H54 (cell line): ENCODE results near the gene PLCB2.

Experiments used
- DNase-seq: peaks from one replicate; pipeline ENCODE4 v3.0.0; 2011; ENCODE audit warnings: low spot score, mixed read lengths; ENCODE audit not compliant: insufficient read length
- FAIRE-seq: peaks from 3 replicates; lab custom pipeline; 2011; peaks lifted over from hg19 to GRCh38; lab: Jason Lieb, UNC
- POLR2A ChIP-seq: IDR thresholded peaks from 2 replicates; pipeline ENCODE4 v1.6.1; 2011; ENCODE audit warnings: low read depth, mild to moderate bottlenecking, low read length

Gene PLCB2

DNA sequence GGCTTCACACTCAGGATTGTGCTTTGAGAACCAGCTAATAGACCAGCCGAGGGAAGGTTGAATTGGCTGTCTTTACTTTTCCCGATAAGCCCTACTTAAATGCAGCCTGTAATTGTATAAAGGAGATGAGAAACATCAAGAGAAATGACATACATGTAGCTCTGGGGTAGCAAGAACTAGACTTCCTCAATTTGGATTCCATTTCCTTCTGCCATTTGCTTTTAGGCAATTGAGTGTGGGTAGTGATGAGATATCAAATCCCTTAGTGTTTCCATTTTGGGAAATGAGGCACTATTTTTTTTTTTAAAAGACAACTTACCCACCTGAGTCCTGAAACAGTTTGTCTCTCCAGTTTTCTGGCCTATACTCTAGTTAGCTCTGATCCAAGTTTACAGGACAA is 18.0 kb upstream of the PLCB2 start:
- DNase-seq (no peak), FAIRE-seq (no peak)
- TF ChIP-seq POLR2A, result no peak

DNA sequence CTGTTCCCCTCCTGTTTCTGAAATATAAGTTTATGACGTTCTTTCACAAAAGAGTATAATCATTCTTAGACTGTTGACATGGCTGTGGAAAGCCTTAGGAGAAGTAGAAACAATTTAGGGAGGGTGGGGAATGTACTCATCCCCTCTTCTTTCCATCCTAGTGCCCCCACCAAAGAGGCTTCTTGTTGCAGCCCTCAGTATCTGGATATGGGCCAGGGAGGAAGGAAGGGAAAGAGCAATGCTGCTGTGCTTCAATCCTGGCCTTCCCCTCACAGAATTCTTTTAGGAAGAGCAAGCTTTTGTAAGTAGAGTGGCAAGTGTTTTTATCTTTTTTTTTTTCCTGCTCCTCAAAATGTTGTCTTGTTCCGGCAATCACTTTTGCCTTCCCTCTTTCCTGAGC is 17.5 kb upstream of the PLCB2 start:
- FAIRE-seq (no peak), DNase-seq (no peak)
- no peak for TF ChIP-seq POLR2A

DNA sequence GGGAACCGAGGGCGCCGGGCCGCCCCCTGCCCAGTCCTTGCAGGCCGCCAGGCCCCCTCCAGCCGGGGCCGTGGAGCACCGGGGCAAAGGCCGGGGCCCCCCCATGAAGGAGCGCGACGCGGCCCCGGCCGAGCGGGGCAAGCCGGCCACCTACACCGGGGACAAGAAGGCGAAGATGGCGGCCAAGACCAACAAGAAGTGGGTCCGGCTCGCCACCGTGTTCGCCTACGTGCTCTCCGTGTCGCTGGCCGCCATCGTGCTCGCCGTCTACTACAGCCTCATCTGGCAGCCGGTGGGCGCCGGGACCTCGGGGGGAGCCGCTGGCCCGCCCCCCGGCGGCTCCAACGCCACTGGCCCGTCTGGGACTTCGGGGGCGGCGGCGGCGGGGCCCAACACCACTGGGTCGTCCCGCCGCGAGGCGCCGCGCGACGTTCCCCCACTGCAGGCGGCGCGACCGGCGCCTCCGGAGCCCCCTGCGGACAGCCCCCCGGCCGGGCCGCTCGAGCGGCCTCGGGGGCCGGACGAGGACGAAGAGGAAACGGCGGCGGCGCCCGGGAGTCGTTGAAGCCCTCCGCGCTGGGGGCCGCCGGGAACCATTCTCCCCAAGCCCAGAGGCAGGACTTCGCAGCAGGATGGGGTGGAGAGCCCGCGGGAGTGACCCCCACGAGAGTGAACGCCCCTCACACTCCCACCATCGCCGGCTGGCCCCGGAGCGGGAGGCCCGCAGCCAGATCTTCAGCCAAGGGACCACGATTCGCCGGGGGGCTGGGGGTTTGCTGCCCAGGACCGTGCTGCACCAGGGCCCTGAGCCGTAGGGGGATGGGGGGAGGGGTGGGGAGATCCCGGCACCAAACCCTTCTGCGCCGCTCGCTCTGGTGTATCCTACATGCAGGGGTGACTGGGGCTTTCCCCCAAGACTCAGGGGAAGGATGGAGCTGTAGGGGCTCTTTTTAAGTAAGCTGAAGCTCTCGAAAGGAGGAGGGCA is 16.5 kb upstream of the PLCB2 start:
- TF ChIP-seq POLR2A, result no peak
- DNase-seq (no peak), FAIRE-seq (no peak)

DNA sequence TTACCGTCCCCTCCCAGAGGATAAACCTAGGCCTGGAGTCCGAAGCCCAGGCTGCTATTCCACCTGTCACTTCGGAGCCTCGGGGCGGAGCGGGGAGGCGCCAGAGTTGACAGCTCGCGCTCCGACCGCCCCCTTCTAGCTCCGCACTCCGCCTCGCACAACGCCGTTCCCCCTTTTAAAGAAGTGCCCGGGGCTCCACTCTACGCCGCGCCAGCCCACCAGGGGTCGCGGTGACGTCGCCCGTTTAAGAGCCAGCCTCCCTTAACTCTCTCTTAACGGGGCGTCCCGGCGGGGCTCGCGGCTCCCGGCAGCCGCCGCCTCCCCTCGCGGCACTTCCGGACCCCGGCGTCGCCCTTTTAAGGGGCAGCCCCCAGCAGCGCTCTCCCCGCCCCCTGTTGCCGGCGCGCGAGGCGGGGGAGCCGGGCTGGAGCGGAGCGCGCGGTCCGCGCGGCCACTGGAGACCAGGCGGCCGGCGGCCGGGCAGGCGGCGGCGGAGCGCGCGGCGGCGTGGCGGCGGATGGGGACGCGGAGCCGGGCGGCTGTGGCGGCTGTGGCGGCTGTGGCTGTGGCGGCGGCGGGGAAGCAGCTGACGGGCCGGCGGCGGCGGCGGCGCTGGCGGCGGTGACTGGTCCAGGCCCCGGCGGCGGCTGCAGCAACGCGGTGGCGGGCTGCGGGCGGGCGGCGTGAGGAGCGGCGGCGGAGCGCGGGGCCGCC is 15.7 kb upstream of the PLCB2 start, which contains the start of gene INAFM2:
Gene INAFM2, plus strand, starts transcription at position 454 of the 714 bp plus-strand sequence. CDS start 364 bp downstream, outside the sequence.
- DNase-seq, result peak; percentile 82
- FAIRE-seq, result no peak
- peak; percentile 85 for TF ChIP-seq POLR2A

DNA sequence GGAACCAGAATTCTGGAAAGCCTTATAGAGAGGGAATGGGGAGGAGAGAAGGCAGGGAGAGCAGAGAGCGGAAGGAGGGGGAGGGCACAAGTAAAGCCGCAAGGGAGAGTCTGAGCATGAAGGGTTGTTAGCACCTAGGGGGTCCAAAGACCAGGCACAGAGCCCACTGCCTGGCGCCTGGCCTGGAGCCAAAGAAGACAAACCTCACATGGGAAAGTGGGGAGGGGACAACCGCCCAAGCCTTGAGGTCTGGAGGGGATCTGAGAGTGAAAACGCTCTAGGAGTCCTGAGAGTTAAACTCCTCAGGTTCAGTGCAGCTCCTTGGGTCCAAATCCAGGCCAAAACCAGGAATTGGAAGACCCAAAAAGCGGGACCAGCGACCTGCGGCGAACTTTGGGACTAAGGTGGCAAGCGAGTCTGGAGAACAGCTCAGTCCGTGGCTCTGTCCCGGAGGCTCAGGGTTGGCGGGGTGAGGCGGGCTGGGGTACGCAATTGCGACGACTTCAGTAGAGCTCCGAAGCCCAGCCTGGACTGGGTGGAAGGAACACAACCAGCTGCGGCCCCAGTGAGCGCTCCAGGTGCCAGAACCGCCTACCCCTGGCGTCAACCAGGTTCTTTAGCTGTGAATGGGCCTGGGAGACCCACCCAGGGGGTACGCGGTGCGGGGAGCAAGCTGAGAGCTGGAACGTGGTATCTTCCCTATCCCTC is 14.9 kb upstream of the PLCB2 start:
- no peak for TF ChIP-seq POLR2A
- DNase-seq (no peak), FAIRE-seq (no peak)

DNA sequence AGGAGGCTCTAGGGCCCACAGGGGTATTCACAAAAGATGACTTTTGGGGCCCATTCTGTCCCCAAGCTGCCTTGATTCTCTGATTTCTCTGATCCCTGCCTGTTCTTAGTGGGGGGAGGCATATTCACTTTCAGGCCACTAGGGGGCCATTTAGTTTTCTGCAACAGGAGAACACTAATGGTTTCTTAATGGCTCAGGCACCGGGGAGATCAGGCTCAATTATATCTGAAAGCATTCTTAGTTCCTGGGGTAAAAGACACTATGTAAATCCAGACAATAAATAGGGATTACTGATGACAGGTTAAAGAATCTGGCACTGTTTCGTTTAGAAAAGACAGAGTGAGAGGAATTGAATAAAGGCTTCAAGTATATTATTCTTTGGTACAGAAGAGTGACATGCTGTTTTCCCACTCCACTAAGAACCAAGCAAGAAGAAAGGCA is 13.2 kb upstream of the PLCB2 start:
- no peak for TF ChIP-seq POLR2A
- DNase-seq (peak; percentile 83), FAIRE-seq (peak; percentile 27)

DNA sequence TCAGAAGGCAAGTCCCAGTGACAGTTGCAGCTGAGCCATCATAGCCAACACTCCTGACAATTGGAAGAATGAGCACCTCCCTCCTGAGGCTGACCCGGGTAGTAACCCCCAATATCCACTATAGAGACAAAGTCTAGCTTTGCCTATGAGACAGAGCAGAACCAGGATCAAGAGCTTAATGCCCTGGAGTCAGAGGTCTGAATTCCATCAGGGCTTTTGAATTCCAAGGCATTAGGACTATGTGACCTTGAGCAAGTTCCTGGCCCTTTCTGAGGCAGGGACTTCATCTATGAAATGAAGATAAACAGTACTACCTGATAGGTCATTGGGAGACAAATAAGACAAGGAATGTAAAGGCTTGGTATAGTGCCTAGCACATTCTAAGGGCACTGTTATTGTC is 12.7 kb upstream of the PLCB2 start:
- DNase-seq (no peak), FAIRE-seq (no peak)
- TF ChIP-seq POLR2A, result no peak

DNA sequence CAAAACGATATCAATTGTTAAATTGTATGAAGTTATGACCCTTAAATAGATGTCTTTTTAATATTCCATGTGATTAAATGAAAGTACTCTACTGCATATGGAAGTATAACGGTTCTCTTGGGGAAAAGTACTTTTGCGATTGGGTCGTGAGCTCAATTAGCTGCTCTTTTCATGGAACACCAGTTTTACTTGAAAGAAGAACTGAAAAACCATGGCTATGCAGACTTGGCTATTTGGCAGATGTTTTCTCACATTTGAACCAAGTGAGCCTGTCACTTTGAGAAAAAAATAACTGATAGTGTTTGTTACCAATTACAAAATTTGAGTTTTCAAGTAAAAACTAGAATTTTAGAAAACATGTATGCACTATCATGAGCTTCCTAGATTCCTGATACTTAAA is 9.8 kb upstream of the PLCB2 start:
- no peak for DNase-seq
- no peak for FAIRE-seq
- no peak for TF ChIP-seq POLR2A

DNA sequence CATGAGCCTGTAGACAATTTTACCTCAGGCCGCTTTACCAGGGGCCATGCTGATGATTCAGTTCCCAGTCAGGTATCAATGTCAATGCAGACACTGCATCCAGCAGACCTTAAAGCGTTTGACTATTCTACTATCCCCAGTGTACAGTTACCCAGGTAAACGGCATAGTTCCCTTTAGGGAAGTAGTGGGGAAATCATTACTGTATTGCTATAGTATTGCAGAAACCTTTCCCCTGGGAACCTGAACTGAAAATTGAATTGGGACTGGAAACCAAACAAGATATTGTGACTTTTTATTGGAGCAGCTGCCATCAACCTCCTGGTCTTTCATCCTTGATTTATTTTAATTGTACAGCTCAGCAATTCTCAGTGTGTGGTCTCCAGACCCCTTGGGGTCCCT is 9.2 kb upstream of the PLCB2 start:
- TF ChIP-seq POLR2A, result no peak
- FAIRE-seq (no peak), DNase-seq (no peak)

DNA sequence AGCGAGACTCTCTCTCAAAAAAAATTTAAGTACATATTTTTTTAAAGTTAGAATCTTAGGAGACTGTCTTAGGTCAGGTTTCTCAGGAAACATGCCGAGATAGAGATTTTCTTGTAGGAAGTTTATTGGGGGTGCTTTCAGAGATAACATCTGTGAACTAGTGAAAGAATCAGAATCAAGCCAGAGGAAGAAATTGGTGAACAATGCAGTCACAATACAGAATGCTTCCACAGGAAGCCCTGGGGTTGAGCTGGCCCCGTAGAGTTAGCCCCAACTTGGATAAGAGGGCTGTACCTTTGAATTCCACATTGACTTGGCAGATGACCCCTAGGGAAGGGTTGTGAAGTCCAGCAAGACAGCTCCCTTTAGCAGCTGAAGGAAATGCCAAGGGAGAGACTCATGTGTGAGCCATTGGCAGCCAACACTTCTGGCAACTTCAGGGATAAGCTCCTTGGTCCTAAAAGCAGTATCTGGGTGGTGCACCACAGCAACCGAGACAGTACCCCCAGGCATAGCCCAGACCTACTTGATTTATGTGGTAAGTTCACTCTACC is 7.1 kb upstream of the PLCB2 start:
- FAIRE-seq (peak; percentile 30), DNase-seq (peak; percentile 75)
- TF ChIP-seq POLR2A, result no peak

DNA sequence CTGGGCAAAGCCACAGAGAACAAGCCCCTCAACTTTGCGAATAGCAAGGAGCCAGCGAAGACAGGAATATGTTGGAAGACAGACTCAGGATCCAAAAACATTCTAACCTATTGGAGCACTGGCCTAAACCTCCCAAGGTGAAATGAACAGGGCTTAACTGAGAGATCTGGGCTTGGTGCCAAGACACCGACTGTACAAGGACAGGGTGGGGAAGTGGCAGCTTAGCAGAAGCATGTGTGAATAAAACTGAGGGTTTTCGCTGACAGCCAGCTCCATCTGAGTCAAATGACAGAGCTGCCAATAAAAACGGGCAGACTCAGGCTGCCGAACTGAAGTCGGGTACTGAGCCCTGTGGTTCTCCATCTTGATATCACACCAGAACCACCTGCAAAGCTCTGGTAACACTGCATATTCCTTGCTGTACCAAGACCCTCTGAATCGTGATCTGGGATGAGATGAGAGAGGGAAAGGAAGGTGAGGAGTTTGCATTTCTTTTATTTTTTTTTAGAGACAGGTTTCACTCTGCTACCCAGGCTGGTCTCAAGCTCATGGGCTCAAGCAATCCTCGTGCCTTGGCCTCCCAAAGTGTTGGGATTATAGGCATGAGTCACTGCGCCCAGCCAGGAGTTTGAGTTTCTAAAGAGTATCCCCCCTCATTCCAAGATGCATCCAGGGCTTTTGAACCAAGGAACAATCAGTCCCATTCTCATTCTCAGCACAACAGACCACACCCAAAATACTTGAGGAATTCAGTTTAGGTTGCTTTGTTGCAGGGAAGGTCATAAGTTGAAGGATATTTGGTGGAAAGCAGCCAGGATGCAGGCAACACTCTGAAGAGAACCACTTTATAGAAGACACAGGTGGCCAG is 6.0 kb upstream of the PLCB2 start:
- no peak for TF ChIP-seq POLR2A
- no peak for DNase-seq
- peak; percentile 58 for FAIRE-seq

DNA sequence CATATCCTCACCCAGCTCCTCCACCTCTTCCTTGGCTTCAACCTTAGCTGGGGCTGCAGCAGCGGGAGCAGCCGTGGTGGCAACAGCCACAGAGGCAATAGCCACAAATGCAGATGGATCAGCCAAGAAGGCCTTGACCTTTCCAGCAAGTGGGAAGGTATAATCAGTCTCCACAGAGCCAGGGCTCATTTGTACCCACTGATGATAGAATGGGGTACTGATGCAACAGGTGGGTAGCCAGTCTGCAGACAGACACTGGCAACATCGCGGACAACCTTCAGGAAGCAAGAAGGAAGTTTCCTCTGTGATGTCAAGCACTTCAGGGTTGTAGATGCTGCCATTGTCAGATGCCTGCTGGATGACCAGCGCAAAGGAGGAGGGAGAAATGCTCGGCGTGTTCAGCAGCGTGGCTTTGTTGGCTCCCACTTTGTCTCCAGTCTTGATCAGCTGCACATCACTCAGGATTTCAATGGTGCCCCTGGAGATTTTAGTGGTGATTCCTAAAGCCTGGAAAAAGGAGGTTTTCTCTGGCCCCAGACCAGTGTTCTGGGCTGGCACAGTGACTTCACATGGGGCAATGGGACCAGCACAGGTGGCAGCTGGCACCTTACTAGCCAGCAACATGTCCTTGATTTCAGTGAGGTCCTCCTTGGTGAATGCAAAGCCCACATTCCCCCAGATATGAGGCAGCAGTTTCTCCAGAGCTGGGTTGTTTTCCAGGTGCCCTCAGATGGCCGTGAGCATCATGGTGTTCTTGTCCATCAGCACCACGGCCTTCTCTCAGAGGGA is 4.8 kb upstream of the PLCB2 start:
- TF ChIP-seq POLR2A, result no peak
- DNase-seq (no peak), FAIRE-seq (no peak)
